Measurements from ENCODE around the gene DYNC1H1. TPM values are rescaled to one million over a fixed set of nuclear protein-coding genes. Genes with fewer than 3 reads are reported as not detected.

Gene DYNC1H1
- total RNA-seq, 1 donor from 2014 or later: 662 TPM

DNA sequence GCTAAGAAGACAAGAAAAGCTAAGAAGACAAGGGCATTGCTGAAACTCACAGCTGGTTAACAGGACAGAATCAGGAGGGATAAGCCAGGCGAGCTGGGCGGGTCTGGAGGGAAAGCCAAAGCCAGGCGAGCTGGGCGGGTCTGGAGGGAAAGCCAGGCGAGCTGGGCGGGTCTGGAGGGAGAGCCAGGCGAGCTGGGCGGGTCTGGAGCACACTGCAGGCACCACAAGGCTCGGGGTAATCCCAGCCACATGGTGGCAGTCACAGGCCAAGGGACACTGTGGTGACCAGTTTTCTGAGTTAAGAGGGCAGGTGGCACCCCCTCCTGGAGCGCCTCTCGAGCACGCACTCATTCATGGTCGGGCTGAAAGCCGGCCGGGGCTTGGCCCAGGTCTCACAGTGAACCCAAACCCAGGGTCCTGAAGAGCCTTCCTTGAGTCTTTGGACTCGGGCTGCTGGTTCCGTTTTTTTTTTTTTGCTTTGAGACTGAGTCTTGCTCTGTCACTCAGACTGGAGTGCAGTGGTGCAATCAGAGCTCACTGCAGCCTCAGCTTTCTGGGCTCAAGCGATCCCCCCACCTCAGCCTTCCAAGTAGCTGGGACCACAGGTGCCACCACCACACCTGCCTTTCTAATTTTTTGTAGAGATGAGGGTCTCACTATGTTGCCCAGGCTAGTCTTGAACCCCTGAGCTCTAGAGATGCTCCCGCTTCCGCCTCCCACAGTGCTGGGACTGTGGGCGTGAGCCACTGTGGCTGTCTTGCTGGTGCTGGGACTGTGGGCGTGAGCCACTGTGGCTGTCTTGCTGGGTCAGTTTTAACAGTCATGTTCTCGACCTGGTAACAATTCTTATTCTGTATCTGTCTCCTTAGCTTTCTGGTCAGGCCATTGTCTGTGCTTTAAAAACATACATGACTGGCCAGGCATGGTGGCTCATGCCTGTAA, 82.2 kb downstream of the DYNC1H1 start:
- H3K27me3 Mint-ChIP-seq (ENCODE audit: unreplicated experiment): peaks cover 4% of the 10 kb centered on the region
- peak; percentile 21 for TF ChIP-seq CTCF (IDR thresholded peaks at IDR 0.05; ENCODE audit: unreplicated experiment)
- DNase-seq (ENCODE audit: low spot score): peak; percentile 44
- no peaks in the 10 kb centered on the region for H3K9me3 Mint-ChIP-seq (ENCODE audit: unreplicated experiment)
- peak overlapping the region; percentile 53 for H3K4me3 Mint-ChIP-seq (ENCODE audit: unreplicated experiment)
- peaks cover 48% of the 10 kb centered on the region for H3K36me3 Mint-ChIP-seq (ENCODE audit: low read depth, unreplicated experiment)
- H3K27ac Mint-ChIP-seq (ENCODE audit: unreplicated experiment): peak overlapping the region; percentile 13
- H3K4me1 Mint-ChIP-seq (ENCODE audit: unreplicated experiment): no peaks in the 10 kb centered on the region

- TF ChIP-seq CTCF (IDR thresholded peaks at IDR 0.05; ENCODE audit: unreplicated experiment): no peak
- Mint-ChIP-seq H3K4me3 (ENCODE audit: unreplicated experiment) (peak overlapping the region; percentile 42), H3K27me3 (ENCODE audit: unreplicated experiment) (peaks cover 4% of the 10 kb centered on the region), H3K4me1 (ENCODE audit: unreplicated experiment) (no peaks in the 10 kb centered on the region), H3K36me3 (ENCODE audit: low read depth, unreplicated experiment) (peaks cover 52% of the 10 kb centered on the region), H3K9me3 (ENCODE audit: unreplicated experiment) (no peaks in the 10 kb centered on the region), H3K27ac (ENCODE audit: unreplicated experiment) (no peak overlapping the region)
- DNase-seq (ENCODE audit: low spot score): no peak
Measured at GRCh38 chr14:102047808-102048540, 83.6 kb downstream of the DYNC1H1 start.

DNA sequence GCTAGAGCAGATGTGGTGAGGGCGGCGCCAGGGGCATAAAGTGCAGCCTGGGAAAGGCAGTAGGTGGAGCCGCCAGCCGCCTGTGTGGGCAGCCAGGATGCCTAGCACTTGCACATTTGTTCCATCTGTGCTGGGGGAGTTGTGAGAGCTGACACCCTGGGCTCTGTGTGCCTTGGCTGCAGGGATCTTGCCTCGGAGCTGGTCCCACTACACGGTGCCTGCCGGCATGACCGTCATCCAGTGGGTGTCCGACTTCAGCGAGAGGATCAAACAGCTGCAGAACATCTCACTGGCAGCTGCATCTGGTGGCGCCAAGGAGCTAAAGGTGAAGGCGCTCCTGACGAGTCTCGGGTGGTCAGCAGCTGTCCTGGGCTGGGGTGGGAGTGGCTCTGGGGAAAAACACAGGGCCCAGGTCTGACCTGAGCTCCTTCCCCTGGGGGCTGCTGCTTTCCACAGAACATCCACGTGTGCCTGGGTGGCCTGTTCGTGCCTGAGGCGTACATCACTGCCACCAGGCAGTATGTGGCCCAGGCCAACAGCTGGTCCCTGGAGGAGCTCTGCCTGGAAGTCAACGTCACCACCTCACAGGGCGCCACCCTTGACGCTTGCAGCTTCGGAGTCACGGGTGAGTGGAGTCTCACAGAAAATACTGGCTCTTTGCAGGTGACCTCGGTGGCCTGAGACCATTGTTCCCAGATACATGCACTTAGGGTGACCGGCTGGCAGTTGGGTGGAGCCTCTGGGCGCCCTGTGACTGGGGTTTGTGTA, 85.1 kb downstream of the DYNC1H1 start:
- H3K27me3 Mint-ChIP-seq (ENCODE audit: unreplicated experiment): peaks cover 8% of the 10 kb centered on the region
- no peak overlapping the region for H3K27ac Mint-ChIP-seq (ENCODE audit: unreplicated experiment)
- TF ChIP-seq CTCF (IDR thresholded peaks at IDR 0.05; ENCODE audit: unreplicated experiment): no peak
- H3K4me1 Mint-ChIP-seq (ENCODE audit: unreplicated experiment): no peaks in the 10 kb centered on the region
- H3K36me3 Mint-ChIP-seq (ENCODE audit: low read depth, unreplicated experiment): peaks cover 44% of the 10 kb centered on the region
- H3K4me3 Mint-ChIP-seq (ENCODE audit: unreplicated experiment): peak overlapping the region; percentile 76
- no peaks in the 10 kb centered on the region for H3K9me3 Mint-ChIP-seq (ENCODE audit: unreplicated experiment)
- DNase-seq (ENCODE audit: low spot score): no peak

GRCh38 chr14:102050026-102050405, 85.6 kb downstream of the DYNC1H1 start:
- TF ChIP-seq CTCF (IDR thresholded peaks at IDR 0.05; ENCODE audit: unreplicated experiment): no peak
- Mint-ChIP-seq H3K4me1 (ENCODE audit: unreplicated experiment) (no peaks in the 10 kb centered on the region), H3K27ac (ENCODE audit: unreplicated experiment) (no peak overlapping the region), H3K36me3 (ENCODE audit: low read depth, unreplicated experiment) (peaks cover 43% of the 10 kb centered on the region), H3K27me3 (ENCODE audit: unreplicated experiment) (peaks cover 8% of the 10 kb centered on the region), H3K4me3 (ENCODE audit: unreplicated experiment) (no peak overlapping the region), H3K9me3 (ENCODE audit: unreplicated experiment) (no peaks in the 10 kb centered on the region)
- no peak for DNase-seq (ENCODE audit: low spot score)

All from endothelial cell (in vitro differentiated cells).